HG02642 (cell line): ENCODE results near the gene ERG.

Experiments used
- ATAC-seq: cut with Tn5 transposase; IDR thresholded peaks from one replicate; pipeline ENCODE4 v1.9.1; 2021; ENCODE audit warnings: mild to moderate bottlenecking; ENCODE audit not compliant: unreplicated experiment, poor library complexity

Gene ERG

DNA sequence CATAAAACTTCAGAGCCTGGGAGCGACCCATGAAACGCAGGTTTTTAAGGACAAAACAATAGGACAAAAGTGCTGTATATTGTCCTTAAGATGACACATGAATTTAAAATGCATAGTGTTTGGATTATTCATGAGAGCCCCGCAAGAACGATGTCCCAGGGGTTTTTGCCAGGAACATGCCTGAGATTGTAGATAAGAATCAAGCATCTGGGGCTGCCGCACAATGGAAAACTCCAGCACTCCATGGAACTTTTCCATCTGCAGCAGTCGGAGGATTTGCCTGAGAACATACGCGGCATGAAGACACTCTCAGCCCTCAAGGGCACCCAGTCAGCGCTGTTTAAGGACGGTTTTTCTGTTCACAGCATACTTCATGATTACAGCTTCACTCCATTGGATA, 5.3 kb upstream of the ERG start:
- no peak for ATAC-seq

- ATAC-seq: no peak
Measured at GRCh38 chr21:38500073-38500472, 1.8 kb upstream of the ERG start.

DNA sequence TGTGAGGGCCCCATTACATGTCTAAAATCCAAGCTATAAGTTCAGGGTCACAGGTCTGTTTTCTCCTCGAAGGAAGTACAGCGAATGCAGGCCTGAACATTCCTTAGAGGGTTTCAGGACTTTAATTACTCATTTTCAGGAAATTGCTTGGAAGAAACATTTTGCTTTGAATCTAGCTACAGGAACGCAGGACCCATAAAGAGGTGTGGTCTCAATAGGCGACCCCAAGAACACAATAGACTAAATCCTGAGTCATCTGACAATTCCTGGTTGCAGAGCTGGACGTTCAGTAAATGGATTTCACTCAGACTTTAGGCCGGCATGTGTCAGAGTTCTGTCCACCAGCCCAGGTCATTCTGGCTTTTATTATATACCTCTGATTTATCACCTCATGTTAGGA, 1.0 kb upstream of the ERG start:
- ATAC-seq: no peak

DNA sequence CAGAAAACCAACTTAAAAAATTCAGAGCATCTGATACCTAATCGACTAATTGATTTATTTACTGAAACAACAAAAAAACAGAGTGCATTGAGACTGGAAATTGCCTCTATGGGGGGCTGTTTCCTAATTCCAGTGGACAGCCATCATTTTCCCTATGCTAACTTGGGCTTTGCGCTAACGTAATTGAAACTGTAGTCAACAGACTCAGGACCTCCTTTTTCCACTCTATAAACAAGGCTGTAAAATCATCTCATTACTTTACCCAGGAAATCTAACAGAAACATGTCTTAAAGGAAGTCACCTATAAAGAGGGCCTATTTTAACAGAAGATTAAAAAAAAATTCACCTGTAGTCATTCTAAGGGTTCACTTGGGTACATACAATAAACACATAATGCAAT, 2.1 kb downstream of the ERG start:
- ATAC-seq: no peak

DNA sequence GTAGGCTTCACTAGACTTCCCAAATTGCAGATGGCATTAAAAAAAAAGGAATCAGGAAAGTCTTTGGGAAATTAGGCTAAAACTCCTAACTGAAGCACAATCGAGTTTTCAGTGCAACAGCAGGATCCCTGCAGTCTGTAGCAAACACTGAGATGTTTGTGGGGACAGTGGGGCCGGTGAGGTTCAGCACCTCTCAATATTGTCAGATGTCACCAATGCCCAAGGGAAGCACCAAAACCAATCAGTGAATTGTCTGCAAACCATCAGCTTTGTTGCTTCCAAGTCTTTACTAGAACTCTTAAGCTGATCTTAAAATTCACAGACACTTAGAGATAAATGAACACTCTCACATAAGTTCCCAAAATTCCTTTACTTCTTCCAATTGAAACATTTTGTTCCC, 2.6 kb downstream of the ERG start:
- ATAC-seq: no peak

GRCh38 chr21:38495242-38495641, 3.0 kb downstream of the ERG start:
- no peak for ATAC-seq

- no peak for ATAC-seq
Measured at GRCh38 chr21:38494703-38495102, 3.6 kb downstream of the ERG start.

DNA sequence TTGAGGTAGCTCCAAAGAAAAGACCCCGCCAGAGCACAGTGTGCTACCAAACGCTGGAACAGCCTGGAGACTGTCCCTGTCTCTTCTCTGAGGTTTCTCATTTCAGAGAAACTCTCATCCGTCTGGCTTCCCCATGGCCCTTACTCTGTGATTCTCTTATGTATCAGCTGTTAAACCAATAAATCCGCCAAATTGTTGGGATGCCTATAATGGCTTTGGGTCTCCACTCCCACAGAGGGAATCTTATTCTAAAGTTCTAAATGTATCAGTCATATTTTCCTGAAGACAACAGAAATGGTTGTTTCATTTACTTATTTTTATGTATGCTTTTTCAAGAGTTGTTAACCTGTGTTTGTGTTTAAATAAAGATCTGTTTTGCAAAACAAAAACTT, 4.0 kb downstream of the ERG start:
- no peak for ATAC-seq

DNA sequence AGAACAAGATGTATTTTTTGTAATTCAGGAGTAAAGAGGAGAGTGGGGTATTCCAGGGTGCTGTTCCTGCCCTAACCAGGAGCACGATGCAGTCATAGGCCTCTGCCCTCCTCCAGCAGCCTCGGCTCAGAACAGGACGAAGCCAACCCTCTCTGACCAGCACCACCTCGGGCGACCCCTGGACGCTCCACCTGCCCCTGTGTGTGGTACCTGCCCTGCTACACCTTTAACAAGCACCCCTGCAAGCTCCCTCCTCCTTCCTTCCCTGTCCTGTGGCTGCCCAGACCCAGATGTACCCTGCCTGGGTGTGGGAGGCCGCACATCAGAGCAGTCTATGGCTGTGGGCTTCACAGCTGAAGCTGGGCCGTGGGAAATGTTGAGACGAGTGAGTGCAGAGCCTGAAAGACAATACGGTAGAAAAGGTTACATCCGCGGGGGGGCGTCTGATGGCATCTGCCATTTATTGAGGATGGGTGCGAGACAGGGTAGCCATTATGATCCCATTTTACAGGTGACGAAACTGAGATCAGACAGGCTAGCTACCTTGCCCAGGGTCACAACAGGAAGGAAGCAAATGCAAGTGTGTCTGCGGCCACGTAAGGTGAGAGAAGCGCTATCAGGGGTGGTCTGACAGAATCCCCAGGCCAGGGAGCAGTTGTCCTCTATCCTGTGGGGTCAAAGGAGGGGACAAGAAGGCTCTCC, 4.6 kb downstream of the ERG start:
- ATAC-seq: no peak

DNA sequence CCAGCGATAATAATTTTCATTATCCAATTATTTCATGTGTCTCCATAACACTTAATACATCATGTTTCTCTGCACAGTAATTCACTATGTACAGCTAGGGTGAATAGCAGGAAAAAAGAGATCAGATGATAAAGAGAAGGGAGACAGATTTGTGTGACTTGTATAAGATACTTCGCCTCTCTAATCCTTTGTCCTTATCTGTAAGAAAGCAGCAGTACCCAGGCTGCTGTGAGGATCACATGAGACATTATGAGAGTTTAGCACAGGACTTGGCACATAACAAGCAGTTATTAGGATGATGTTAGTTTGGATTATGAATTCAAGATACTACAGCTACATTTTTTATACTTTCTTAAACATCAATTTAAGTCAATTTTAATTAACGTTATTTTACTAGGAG, 6.3 kb downstream of the ERG start:
- ATAC-seq: no peak

DNA sequence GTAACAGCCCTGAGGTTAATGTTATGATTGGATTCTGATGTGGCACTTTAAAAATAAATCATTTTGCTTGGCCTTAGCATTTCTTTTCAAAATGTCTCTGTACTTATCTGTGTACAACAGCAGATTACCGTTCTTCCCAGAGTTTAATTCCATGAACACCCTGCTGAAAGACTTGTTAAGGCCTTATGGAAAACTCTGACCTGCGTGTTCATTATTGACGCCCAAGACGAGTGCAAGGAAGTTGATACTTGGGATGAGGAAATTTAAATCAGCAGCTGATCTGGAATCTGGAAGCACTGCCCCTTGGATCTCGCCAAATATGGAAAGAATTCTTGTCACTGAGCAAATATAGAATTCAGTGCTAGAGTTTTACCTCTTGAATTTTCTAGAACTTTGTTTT, 6.7 kb downstream of the ERG start:
- ATAC-seq: no peak

DNA sequence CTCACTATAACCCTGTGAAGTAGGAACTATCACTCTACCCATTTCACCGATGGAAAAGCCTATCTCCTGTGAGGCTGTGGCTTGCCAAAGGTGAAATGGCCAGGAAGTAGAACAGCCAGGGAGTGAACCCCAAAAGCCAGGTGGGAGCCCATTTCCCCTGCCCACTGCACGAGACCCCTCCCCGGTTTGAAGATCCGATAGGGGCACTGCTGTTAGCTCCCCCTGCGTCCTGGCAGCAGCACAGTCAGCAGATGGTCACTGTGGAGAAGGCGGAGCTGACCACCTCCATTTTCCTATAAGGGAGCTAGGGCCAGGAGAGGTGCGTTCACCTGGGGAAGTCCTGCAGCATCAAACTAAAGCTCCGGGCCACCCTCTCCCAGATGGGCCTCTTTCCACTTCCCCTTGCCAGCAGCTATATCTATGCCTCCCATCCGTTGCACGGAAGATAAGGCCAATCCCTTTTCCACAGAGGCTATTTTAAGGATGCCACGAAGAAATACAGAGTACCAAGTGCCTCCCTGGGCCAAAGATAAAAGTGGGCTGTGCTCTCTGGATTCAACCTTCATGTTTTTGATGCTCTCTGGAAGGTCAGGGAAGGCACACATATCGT, 7.8 kb downstream of the ERG start:
- no peak for ATAC-seq

DNA sequence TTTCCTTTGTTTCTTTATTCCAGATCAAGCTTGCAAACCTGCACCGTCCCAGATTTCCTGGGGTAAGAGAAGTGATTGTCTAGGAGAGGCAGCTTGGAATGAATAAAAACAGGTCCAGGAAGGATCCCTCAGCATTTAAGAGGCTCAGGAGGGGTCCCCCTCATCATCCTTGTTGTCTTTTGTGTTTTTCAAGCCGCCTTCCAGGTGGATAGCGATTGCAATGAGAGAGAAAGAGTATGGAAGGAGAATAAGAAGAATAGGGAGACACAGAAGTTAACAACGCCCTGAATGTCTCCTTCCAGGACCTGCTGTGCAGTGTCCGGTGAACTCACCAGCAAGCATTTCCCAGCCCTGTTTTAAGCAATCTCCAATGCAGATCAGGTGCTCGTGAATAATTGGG, 8.5 kb downstream of the ERG start:
- ATAC-seq: no peak

GRCh38 chr21:38489271-38489652, 9.0 kb downstream of the ERG start:
- no peak for ATAC-seq

GRCh38 chr21:38488640-38489270, 9.5 kb downstream of the ERG start:
- no peak for ATAC-seq

GRCh38 chr21:38487901-38488639, 10.2 kb downstream of the ERG start:
- ATAC-seq: no peak

DNA sequence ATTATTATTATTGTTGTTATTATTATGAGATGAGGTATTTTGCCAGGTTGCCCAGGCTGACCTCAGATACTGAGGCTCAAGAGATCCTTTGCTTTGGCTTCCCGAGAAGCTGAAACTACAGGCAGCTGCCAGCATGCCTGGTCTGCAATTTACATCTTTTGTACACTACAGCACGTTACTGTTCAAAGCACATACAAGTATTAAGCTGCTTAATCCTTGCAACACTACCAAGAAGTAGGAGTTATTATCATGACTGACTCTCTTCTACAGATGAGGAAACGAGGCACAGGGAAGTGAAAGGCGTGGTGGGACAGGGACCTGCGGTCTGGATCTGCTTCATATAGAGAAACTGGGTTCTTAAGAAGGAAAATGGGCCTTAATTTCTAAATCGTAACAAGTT, 11.6 kb downstream of the ERG start:
- ATAC-seq: no peak

- no peak for ATAC-seq
Measured at GRCh38 chr21:38486221-38486620, 12.1 kb downstream of the ERG start.

GRCh38 chr21:38479641-38480525, 18.4 kb downstream of the ERG start:
- ATAC-seq: no peak

DNA sequence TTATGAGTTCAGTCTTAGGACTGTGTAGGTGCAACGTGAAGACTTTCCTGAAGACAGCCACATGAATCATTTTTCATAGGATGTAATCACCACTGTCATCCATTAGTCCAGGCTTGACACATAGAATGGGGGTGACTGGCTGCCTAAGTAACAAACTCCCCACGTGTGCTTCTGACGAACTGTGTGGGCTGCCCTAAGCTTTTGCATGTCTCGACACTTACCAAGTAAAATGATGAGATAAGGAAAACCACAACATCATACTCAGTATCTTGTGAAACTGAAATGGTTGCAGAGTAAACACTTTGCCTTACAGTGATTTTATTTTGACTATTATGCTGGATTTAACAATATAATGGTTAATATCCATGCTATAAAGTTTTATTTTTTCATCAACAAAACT, 19.5 kb downstream of the ERG start:
- no peak for ATAC-seq
